ENCODE data around the gene MIER1. TPM values are rescaled to one million over a fixed set of nuclear protein-coding genes. Genes with fewer than 3 reads are reported as not detected.

MIER1 gene
- total RNA-seq, 4 donors from 2014 or later, result 25.1 to 59.9 (median 44.9) TPM

DNA sequence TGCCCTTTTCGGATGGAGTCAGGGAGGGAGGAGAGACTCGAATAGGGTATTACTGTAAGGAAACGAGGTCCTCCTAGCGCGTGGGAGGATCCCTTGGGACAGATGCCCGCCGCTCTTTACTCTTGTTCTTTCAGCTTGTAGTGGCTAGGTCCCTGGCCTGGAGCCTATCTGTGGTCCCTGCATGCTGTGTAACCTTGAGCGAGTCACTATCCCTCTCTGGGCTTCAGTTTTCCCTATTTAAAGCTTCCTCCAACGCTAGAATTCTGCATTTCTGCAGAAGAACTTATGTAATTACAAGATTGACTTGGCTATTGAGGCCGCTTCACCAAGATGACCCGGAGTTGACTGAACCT is 744 bp downstream of the MIER1 start:
- Histone ChIP-seq H3K4me1 (no peaks in the 10 kb centered on the region), H3K4me3 (peak overlapping the region; percentile 69 to 90), H3K27ac (peak overlapping the region; percentile 93 to 96), H3K27me3 (no peaks in the 10 kb centered on the region), H3K9me3 (no peaks in the 10 kb centered on the region), H3K36me3 (no peaks in the 10 kb centered on the region)
- intact Hi-C loops (cut with DNase I; ENCODE audit: low total_unique reads), result no loop called here
- no peak for DNase-seq
- TF ChIP-seq, protein P1, sequence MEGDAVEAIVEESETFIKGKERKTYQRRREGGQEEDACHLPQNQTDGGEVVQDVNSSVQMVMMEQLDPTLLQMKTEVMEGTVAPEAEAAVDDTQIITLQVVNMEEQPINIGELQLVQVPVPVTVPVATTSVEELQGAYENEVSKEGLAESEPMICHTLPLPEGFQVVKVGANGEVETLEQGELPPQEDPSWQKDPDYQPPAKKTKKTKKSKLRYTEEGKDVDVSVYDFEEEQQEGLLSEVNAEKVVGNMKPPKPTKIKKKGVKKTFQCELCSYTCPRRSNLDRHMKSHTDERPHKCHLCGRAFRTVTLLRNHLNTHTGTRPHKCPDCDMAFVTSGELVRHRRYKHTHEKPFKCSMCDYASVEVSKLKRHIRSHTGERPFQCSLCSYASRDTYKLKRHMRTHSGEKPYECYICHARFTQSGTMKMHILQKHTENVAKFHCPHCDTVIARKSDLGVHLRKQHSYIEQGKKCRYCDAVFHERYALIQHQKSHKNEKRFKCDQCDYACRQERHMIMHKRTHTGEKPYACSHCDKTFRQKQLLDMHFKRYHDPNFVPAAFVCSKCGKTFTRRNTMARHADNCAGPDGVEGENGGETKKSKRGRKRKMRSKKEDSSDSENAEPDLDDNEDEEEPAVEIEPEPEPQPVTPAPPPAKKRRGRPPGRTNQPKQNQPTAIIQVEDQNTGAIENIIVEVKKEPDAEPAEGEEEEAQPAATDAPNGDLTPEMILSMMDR (IDR thresholded peaks at IDR 0.05), result no peak

DNA sequence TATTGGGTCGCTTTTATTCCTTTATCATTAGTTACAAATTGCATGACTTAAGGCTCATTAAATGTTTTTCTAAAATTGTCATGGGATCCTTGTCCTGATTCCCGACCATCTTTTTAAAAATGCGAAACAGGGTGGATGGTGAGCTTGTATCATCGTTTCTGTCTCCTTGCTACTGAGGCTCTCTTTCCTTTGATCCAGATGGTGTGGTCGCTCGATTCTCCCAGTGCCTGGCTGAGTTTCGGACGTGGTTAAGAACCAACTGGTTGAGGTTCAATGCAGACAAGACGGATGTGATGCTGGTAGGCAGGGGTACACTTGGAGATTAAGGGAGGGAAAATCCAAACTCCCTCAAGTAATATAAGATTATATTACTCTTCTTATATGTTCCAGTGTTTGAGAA is 1.2 kb downstream of the MIER1 start:
- no peaks in the 10 kb centered on the region for H3K36me3 ChIP-seq
- intact Hi-C loops (cut with DNase I; ENCODE audit: low total_unique reads), result no loop called here
- peak overlapping the region; percentile 93 to 96 for H3K27ac ChIP-seq
- H3K4me3 ChIP-seq, result peak overlapping the region; percentile 69 to 90
- TF ChIP-seq POLR2A (IDR thresholded peaks at IDR 0.05), result no peak
- TF ChIP-seq, protein P1 (IDR thresholded peaks at IDR 0.05), result no peak
- no peaks in the 10 kb centered on the region for H3K27me3 ChIP-seq
- no peaks in the 10 kb centered on the region for H3K4me1 ChIP-seq
- H3K9me3 ChIP-seq, result no peaks in the 10 kb centered on the region
- no peak for DNase-seq

DNA sequence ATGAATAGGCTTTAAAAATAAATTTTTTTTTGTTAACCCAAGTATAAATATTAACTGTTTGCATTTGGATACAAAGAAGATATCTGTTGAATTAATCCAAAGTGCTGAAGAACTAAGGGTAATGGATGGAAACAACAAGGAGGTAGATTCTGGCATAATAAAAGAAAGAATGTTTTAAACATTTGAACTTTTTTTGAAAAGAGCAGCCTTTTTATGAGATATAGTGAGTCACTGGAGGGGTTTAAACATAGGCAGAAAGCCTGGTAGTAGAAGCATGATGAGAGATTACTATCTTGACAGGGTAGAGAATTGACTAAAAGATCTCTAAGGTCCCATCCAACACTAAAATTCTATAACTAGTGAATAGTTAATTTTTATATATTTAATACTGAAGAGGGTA is 2.7 kb downstream of the MIER1 start:
- H3K4me3 ChIP-seq, result no peak overlapping the region
- no peaks in the 10 kb centered on the region for H3K27me3 ChIP-seq
- H3K4me1 ChIP-seq, result peaks cover 0 to 5% of the 10 kb centered on the region in 2 donors
- intact Hi-C loops (cut with DNase I; ENCODE audit: low total_unique reads), result no loop called here
- TF ChIP-seq, protein P1 (IDR thresholded peaks at IDR 0.05), result no peak
- TF ChIP-seq POLR2A (IDR thresholded peaks at IDR 0.05), result no peak
- DNase-seq, result no peak
- no peak overlapping the region for H3K27ac ChIP-seq
- H3K36me3 ChIP-seq, result no peaks in the 10 kb centered on the region
- H3K9me3 ChIP-seq, result no peaks in the 10 kb centered on the region

DNA sequence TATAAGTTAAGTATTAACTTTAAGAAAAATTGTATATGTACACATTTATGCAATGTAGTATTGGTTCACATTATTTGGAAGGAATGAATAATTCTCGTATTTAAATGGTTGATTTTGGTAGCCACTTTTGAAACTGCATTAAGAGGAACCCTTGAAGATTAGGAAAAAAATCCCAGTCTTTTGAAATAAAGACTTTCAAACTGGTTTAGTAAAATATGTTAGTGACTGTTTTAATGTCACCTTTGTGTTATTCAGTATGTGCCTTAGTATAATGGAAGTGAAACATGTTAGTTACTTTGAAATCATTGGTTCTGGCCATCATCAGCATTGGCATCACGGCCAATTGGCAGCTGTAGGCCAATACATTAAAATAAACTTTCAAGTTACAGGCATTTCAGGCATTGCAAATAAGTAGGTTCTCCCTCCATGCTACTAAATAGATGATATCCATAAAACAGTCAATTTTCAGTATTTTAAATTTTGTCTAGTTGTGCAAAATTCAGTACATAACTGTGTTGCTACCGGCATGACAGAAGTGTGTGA is 4.4 kb downstream of the MIER1 start:
- intact Hi-C loops (cut with DNase I; ENCODE audit: low total_unique reads), result no loop called here
- H3K27me3 ChIP-seq, result no peaks in the 10 kb centered on the region
- peaks cover 5 to 6% of the 10 kb centered on the region in 2 donors for H3K4me1 ChIP-seq
- H3K36me3 ChIP-seq, result no peaks in the 10 kb centered on the region
- H3K9me3 ChIP-seq, result no peaks in the 10 kb centered on the region
- TF ChIP-seq POLR2A (IDR thresholded peaks at IDR 0.05), result no peak
- TF ChIP-seq, protein P1 (IDR thresholded peaks at IDR 0.05), result no peak
- peak overlapping the region; percentile 97 for H3K27ac ChIP-seq
- peak overlapping the region; percentile 78 to 97 for H3K4me3 ChIP-seq
- no peak for DNase-seq

GRCh38 chr1:66929691-66929998 is 4.9 kb downstream of the MIER1 start:
- H3K4me3 ChIP-seq, result peak overlapping the region; percentile 78 to 97
- peak overlapping the region; percentile 97 for H3K27ac ChIP-seq
- DNase-seq, result no peak
- no peaks in the 10 kb centered on the region for H3K9me3 ChIP-seq
- no peak for TF ChIP-seq POLR2A (IDR thresholded peaks at IDR 0.05)
- TF ChIP-seq, protein P1 (IDR thresholded peaks at IDR 0.05), result no peak
- H3K27me3 ChIP-seq, result no peaks in the 10 kb centered on the region
- intact Hi-C loops (cut with DNase I; ENCODE audit: low total_unique reads), result no loop called here
- H3K36me3 ChIP-seq, result no peaks in the 10 kb centered on the region
- H3K4me1 ChIP-seq, result peaks cover 5 to 6% of the 10 kb centered on the region in 2 donors
